GM21825 (cell line): Measurements from ENCODE around the gene SLIT3.

ENCODE experiments used
- ATAC-seq: cut with Tn5 transposase; IDR thresholded peaks from one replicate; pipeline ENCODE4 v1.9.1; 2021; ENCODE audit warnings: mild to moderate bottlenecking, moderate library complexity; ENCODE audit not compliant: unreplicated experiment

Gene SLIT3

GRCh38 chr5:168734119-168734518, 566.8 kb downstream of the SLIT3 start:
- ATAC-seq, result no peak

DNA sequence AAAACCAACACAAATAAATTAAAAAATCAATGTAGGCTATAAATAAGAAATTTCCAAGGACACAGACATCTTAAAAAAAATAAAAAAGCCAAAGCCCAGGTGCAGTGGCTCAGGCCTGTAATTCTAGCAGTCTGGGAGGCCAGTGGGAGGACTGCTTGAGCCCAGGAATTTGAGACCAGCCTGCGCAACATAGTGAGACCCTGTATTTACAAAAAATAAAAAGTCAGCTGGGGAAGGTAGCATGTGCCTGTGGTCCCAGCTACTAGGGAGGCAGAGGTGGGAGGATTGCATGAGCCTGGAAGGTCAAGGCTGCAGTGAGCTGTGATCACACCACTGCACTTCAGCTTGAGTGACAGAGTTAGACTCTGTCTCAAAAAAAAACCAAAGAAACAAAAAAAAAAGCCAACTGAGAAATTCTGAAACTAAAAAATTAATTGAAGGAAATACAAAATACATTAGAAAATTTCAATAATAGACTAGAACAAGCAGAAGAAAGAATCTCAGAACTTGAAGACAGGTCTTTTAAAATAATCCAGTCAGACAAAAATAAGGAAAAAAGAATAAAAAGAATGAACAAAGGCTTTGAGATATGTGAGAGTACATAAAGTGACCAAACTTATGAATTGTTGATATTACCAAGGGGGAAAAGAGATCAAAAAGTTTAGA, 572.3 kb downstream of the SLIT3 start:
- no peak for ATAC-seq

- ATAC-seq, result no peak
Observed at GRCh38 chr5:168727547-168727946, 573.4 kb downstream of the SLIT3 start.

GRCh38 chr5:168726342-168726741, 574.6 kb downstream of the SLIT3 start:
- ATAC-seq, result no peak

GRCh38 chr5:168724227-168724626, 576.7 kb downstream of the SLIT3 start:
- no peak for ATAC-seq

- ATAC-seq, result no peak
Observed at GRCh38 chr5:168723037-168723436, 577.9 kb downstream of the SLIT3 start.

- ATAC-seq, result no peak
Observed at GRCh38 chr5:168721966-168722365, 579.0 kb downstream of the SLIT3 start.

GRCh38 chr5:168721002-168721753, 579.8 kb downstream of the SLIT3 start:
- ATAC-seq, result no peak

DNA sequence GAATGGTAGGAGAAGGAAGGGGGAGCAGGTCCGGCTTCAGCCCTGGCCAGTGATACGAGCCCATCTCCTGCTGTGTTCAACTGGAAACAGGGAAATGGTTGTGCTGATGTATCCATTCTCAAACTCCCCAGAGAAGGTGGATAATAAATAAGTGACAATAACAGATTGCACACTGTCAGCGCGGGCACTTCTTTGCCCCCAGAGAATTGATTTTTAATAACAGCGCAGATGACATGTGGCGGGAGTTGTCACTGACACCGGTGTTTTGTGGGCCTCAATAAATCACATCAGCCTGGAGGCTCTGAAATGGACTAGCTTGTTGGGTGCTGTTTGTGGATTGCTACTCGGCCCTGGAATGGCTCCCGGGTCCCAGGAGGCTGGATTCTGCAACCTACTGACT, 580.4 kb downstream of the SLIT3 start:
- no peak for ATAC-seq

DNA sequence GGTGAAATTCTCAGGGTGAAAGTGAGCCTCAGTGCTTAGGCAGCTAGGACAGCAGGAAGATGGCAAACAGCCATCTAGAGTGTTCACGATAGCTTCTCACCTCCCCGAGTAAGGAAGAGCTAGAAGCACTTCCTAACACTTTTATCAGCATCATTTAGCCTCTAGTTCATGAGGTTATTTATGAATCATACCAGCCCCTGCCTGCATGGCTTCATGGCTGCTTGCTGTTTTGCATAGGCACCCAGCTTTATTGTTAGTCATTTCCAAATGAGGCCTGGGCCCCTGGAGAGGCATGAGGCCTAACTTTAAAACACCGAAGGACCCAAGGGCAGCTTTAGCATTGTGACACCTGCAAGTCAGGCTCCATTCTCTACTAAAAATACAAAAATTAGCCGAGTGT, 586.9 kb downstream of the SLIT3 start:
- no peak for ATAC-seq

GRCh38 chr5:168713051-168713450, 587.9 kb downstream of the SLIT3 start:
- ATAC-seq, result no peak

- no peak for ATAC-seq
Observed at GRCh38 chr5:168712280-168712924, 588.5 kb downstream of the SLIT3 start.

DNA sequence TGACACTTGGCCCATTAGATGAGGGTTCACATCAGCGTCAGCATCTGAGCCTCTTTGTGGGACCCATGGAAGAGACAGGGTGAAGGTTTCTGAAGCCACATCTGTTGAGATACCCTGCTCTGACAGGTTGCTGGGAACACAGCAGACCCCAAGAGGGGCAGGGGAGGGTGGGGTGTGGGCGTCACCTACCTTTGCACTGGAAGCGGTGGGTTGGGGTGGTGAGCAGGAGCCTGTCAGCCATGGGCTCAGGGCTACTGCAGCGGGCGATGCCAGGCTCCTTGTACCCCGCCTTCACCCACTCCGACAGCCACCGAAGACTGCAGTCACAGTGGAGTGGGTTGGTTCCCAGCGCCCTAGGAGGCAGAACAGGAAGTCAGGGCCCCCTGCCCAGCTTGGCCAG, 590.2 kb downstream of the SLIT3 start:
- no peak for ATAC-seq

DNA sequence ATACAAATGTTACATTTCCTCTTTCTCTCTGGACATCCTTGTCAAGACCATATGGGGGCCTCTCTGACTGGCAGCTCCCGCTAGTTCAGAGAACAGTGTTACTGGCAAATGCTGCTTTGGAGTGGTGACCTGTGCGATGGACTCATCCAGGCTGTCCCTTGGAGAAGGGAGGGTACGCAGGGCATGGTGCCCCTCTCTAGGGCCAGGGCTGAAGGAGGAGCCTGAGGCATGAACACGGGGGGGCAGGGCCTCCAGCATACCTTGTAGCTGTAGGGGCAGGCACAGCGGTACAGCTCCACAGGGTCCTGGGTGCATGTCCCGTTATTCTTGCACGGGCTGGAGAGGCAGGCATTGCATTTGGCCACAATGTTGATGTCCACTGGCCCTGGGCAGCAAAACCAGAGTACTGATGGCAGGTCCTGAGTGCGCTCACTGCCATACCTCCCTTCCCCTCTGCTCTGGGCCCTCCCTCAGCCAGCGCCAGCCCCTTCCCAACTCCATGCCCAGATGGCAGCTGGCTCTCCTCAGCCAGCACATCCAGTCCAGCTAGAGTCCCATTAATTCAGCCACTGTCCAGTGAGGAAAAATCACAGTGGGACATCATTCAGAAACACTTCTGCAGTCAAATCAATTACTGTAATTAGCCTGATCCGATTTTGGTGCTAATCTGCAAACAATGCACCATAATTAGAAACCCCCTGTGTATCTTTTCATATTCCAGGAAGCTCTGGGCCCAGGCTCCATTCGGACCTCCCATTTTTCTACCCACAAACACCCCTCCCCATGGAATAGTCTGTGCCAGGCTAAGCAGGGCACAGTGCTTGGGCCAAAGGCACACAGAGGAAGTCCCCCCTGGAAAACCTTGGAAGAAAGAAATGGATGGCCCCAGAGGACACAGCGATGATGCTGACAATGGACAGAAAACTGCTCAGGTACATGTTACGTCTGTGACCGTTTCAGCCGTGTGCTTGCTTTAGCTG, 592.9 kb downstream of the SLIT3 start:
- no peak for ATAC-seq

DNA sequence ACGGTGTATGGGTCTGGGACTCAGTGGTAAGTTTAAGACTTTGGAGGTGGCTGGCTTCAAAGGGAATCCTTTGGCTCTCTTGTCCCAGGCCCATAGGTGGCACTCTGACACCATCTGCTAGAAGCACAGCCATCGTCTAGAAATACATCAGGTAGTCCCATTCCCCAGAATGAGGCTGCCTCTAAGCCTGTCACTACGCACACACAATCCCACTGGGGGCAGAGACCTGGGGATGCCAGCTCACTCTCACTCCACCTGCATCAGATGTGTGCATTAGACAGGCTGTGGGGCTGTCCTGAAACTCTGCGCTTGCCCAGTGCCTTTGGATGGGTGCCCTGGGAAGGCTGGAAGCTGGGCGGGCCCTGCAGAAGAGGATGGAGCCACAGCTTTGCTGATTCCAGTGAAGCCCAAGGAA, 594.3 kb downstream of the SLIT3 start:
- ATAC-seq, result no peak

DNA sequence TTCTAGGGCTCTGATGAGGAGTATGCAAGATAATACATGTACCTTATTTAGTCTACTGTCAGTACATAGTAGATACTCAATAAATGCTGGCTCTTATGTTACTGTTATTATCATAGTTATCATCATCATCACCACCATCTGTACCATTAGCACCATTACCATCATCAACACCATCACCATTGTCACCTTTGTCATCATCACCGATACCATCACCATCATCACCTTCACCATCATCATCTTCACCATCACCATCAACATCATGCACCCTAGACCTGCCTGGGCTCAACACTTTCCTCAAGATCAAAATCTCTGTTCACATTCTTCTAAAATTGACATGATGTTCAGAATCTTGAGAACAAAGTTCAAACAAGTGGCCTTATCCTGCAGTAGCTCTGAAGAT, 595.6 kb downstream of the SLIT3 start:
- no peak for ATAC-seq

DNA sequence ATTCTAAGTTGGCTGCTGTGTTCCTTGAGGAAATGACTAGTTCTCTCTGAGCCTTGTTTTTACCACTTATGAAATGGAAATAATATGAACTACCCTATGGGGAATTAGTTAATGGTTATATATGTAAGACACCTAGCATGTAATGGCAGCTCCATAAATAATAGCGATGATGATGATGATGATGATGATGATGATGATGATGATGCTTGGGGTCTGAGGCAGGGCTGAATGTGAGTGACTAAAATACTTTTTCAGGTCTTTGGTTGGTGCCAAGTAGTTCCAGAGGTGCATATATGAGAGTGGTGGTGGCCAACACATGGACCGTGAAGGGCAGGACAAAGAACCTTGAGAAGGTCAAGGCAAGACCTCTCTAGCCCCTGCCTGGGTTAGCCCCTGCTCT, 598.4 kb downstream of the SLIT3 start:
- no peak for ATAC-seq

GRCh38 chr5:168701641-168702040, 599.3 kb downstream of the SLIT3 start:
- ATAC-seq, result no peak

- no peak for ATAC-seq
Observed at GRCh38 chr5:168699002-168699401, 601.9 kb downstream of the SLIT3 start.

- no peak for ATAC-seq
Observed at GRCh38 chr5:168697034-168697720, 603.8 kb downstream of the SLIT3 start.
